ENCODE measurements around the gene HOXB5.

Gene HOXB5

GRCh38 chr17:48545022-48545375 lies 48.6 kb downstream of the HOXB5 start, which contains the start of gene HOXB2:
Gene HOXB2, minus strand, starts transcription at chr17:48545109. Its CDS starts 198 bp downstream, at chr17:48544911.
- Histone ChIP-seq H3K27me3 (ENCODE audit: insufficient read depth, low read depth, severe bottlenecking) (peaks cover 97% of the 10 kb centered on the region), H3K4me3 (ENCODE audit: low read depth, low read length) (no peak within 1 kb of the TSS), H3K9me3 (ENCODE audit: severe bottlenecking) (peaks cover 8% of the 10 kb centered on the region), H3K36me3 (no peaks in the 10 kb centered on the region; the same call in 1 of the 2 replicates), H3K27ac (no peak within 1 kb of the TSS)
- no peak for DNase-seq
- no peak for TF ChIP-seq CTCF (IDR thresholded peaks at IDR 0.05; ENCODE audit: low read depth, low read length)

- Histone ChIP-seq H3K36me3 (no peaks in the 10 kb centered on the region; the same call in 1 of the 2 replicates), H3K27me3 (ENCODE audit: insufficient read depth, low read depth, severe bottlenecking) (peaks cover 95% of the 10 kb centered on the region), H3K9me3 (ENCODE audit: severe bottlenecking) (peaks cover 8% of the 10 kb centered on the region), H3K4me3 (ENCODE audit: low read depth, low read length) (no peak overlapping the region), H3K27ac (no peak overlapping the region)
- no peak for DNase-seq
- TF ChIP-seq CTCF (IDR thresholded peaks at IDR 0.05; ENCODE audit: low read depth, low read length): no peak
Measured at GRCh38 chr17:48544349-48545021, 49.1 kb downstream of the HOXB5 start.

- Histone ChIP-seq H3K36me3 (no peaks in the 10 kb centered on the region; the same call in 1 of the 2 replicates), H3K27me3 (ENCODE audit: insufficient read depth, low read depth, severe bottlenecking) (peaks cover 95% of the 10 kb centered on the region), H3K4me3 (ENCODE audit: low read depth, low read length) (no peak overlapping the region), H3K9me3 (ENCODE audit: severe bottlenecking) (peaks cover 8% of the 10 kb centered on the region), H3K27ac (no peak overlapping the region)
- DNase-seq: no peak
- no peak for TF ChIP-seq CTCF (IDR thresholded peaks at IDR 0.05; ENCODE audit: low read depth, low read length)
Measured at GRCh38 chr17:48543854-48544348, 49.7 kb downstream of the HOXB5 start.

- H3K27me3 ChIP-seq (ENCODE audit: insufficient read depth, low read depth, severe bottlenecking): peaks cover 93% of the 10 kb centered on the region
- peak; percentile 47 for DNase-seq
- peak; percentile 18 for TF ChIP-seq CTCF (IDR thresholded peaks at IDR 0.05; ENCODE audit: low read depth, low read length)
- no peaks in the 10 kb centered on the region; the same call in 1 of the 2 replicates for H3K36me3 ChIP-seq
- H3K4me3 ChIP-seq (ENCODE audit: low read depth, low read length): peak overlapping the region; percentile 33
- peaks cover 8% of the 10 kb centered on the region for H3K9me3 ChIP-seq (ENCODE audit: severe bottlenecking)
- H3K27ac ChIP-seq: no peak overlapping the region
Measured at GRCh38 chr17:48543107-48543853, 50.3 kb downstream of the HOXB5 start.

- Histone ChIP-seq H3K36me3 (no peaks in the 10 kb centered on the region; the same call in 1 of the 2 replicates), H3K4me3 (ENCODE audit: low read depth, low read length) (peak overlapping the region; percentile 33), H3K27ac (no peak overlapping the region), H3K9me3 (ENCODE audit: severe bottlenecking) (peaks cover 8% of the 10 kb centered on the region), H3K27me3 (ENCODE audit: insufficient read depth, low read depth, severe bottlenecking) (peaks cover 93% of the 10 kb centered on the region)
- DNase-seq: no peak
- no peak for TF ChIP-seq CTCF (IDR thresholded peaks at IDR 0.05; ENCODE audit: low read depth, low read length)
Measured at GRCh38 chr17:48542698-48543106, 50.9 kb downstream of the HOXB5 start.

All from WERI-Rb-1 (cell line).